Inferior parietal cortex (tissue), 1 donor: ENCODE results near the gene KIRREL3.
A peak's percentile ranks its signal among the peaks of the same experiment; 100 is the strongest.

Experiments
- DNase-seq: peaks from one replicate; pipeline ENCODE4 v3.0.0-alpha.2; 2016; ENCODE audit errors: extremely low spot score

KIRREL3 gene

GRCh38 chr11:126578426-126578825, 422.1 kb downstream of the KIRREL3 start:
- DNase-seq = no peak

GRCh38 chr11:126578021-126578420, 422.5 kb downstream of the KIRREL3 start:
- no peak for DNase-seq

- no peak for DNase-seq
These were observed 424.7 kb downstream of the KIRREL3 start for GRCh38 chr11:126575849-126576248.

- no peak for DNase-seq
These were observed 427.1 kb downstream of the KIRREL3 start for GRCh38 chr11:126573325-126573978.

GRCh38 chr11:126570489-126570888, 430.1 kb downstream of the KIRREL3 start:
- DNase-seq = no peak

GRCh38 chr11:126567419-126567818, 433.2 kb downstream of the KIRREL3 start:
- DNase-seq = no peak

- DNase-seq = no peak
These were observed 436.0 kb downstream of the KIRREL3 start for GRCh38 chr11:126564566-126564965.

GRCh38 chr11:126561327-126561893, 439.2 kb downstream of the KIRREL3 start:
- DNase-seq = no peak

GRCh38 chr11:126560221-126560620, 440.3 kb downstream of the KIRREL3 start:
- no peak for DNase-seq

- DNase-seq = peak; percentile 47
These were observed 451.7 kb downstream of the KIRREL3 start for GRCh38 chr11:126548581-126549550.

- DNase-seq = no peak
These were observed 452.9 kb downstream of the KIRREL3 start for GRCh38 chr11:126547691-126548090.

GRCh38 chr11:126547161-126547560, 453.4 kb downstream of the KIRREL3 start:
- no peak for DNase-seq

- no peak for DNase-seq
These were observed 453.9 kb downstream of the KIRREL3 start for GRCh38 chr11:126546694-126547093.

- DNase-seq = no peak
These were observed 454.4 kb downstream of the KIRREL3 start for GRCh38 chr11:126546191-126546590.

- no peak for DNase-seq
These were observed 455.5 kb downstream of the KIRREL3 start for GRCh38 chr11:126545057-126545555.

- no peak for DNase-seq
These were observed 456.2 kb downstream of the KIRREL3 start for GRCh38 chr11:126544108-126545056.

- DNase-seq = no peak
These were observed 456.9 kb downstream of the KIRREL3 start for GRCh38 chr11:126543691-126544090.

- no peak for DNase-seq
These were observed 458.1 kb downstream of the KIRREL3 start for GRCh38 chr11:126542334-126543015.

- DNase-seq = no peak
These were observed 462.5 kb downstream of the KIRREL3 start for GRCh38 chr11:126538071-126538470.

- no peak for DNase-seq
These were observed 463.1 kb downstream of the KIRREL3 start for GRCh38 chr11:126537492-126537891.
